Epithelial cell of proximal tubule (primary cell): Measurements from ENCODE around the gene SLC16A5. TPM values are rescaled to one million over a fixed set of nuclear protein-coding genes. Genes with fewer than 3 reads are reported as not detected.

Experiments
- DNase-seq: peaks from one replicate; pipeline ENCODE4 v3.0.0-alpha.2; 2011; ENCODE audit warnings: low read depth
- H3K4me3 ChIP-seq: 2 replicates; pipeline ENCODE4 v1.5.1; 2011; ENCODE audit warnings: low read depth, mild to moderate bottlenecking, low read length
- total RNA-seq: library from RNA; depleted of rRNA; stranded (reverse); fragments of >200 nt; gene quantifications from 2 replicates; pipeline ENCODE4 v1.2.3, GENCODE V29; 2015
- TF ChIP-seq, protein P1 (sequence below): conservative IDR thresholded peaks from 2 replicates; pipeline ENCODE4 v1.5.1; 2012; ENCODE audit warnings: low read depth, mild to moderate bottlenecking, low read length

Gene SLC16A5
- total RNA-seq, 1 donor from 2014 or later = 15.9 TPM

DNA sequence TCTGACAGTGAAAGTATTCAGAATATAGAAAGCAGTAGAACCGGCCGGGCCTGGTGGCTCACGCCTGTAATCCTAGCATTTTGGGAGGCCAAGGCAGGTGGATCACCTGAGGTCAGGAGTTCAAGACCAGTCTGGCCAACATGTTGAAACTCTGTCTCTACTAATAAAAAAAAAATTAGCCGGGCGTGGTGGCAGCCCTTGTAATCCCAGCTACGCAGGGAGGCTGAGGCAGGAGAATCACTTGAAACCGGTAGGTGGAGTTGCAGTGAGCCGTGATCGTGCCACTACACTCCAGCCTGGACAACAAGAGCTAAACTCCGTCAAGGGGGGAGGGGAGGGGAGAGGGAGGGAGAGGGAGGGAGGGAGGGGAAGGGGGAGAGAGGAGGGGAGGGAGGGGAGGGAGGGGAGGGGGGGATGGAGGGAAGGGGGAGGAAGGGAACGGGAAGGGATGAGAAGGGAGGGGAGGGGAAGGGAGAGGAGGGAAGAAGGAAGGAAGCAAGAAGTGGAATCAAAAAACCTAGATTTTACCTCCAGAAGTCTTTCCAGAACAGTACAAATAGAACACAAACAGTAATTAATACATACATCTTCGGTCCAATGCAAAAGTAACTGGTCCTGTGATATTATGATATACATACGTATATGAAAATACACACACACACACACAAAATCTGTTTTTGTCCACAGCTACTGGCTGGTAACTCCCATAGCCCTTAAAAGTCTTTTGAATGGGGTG lies 54.6 kb downstream of the SLC16A5 start:
- TF ChIP-seq, protein P1, sequence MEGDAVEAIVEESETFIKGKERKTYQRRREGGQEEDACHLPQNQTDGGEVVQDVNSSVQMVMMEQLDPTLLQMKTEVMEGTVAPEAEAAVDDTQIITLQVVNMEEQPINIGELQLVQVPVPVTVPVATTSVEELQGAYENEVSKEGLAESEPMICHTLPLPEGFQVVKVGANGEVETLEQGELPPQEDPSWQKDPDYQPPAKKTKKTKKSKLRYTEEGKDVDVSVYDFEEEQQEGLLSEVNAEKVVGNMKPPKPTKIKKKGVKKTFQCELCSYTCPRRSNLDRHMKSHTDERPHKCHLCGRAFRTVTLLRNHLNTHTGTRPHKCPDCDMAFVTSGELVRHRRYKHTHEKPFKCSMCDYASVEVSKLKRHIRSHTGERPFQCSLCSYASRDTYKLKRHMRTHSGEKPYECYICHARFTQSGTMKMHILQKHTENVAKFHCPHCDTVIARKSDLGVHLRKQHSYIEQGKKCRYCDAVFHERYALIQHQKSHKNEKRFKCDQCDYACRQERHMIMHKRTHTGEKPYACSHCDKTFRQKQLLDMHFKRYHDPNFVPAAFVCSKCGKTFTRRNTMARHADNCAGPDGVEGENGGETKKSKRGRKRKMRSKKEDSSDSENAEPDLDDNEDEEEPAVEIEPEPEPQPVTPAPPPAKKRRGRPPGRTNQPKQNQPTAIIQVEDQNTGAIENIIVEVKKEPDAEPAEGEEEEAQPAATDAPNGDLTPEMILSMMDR = no peak
- H3K4me3 ChIP-seq = no peak overlapping the region
- no peak for DNase-seq

DNA sequence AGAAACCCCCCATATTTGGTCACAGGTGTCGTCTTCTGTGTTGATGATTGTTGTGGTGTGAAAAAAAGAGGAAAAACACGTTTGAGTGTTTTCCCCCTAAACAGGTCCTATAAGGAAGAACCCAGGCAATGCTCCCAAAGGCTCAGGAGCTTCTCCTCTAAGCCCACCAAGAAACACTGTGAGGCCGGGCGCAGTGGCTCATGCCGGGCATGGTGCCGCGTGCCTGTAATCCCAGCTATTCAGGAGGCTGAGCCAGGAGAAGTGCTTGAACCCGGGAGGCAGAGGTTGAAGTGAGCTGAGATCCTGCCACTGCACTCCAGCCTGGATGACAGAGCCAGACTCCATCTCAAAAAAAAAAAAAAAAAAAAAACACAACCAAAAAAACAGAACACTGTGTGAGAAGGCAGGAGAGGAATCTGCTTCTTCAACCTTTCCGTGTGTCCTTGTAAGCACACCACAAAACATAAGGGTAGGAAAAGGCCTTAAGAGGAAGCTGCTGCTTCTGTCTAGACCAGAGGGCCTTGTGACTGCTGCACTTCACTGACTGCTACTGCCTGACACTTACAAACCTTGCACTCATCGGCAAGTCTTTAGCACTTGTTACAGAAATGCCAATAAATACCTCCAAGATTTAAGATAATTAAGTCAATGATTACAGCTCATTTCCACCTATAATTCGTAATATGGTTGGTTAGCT lies 57.2 kb downstream of the SLC16A5 start:
- H3K4me3 ChIP-seq = no peak overlapping the region
- DNase-seq = no peak
- TF ChIP-seq, protein P1 = no peak

DNA sequence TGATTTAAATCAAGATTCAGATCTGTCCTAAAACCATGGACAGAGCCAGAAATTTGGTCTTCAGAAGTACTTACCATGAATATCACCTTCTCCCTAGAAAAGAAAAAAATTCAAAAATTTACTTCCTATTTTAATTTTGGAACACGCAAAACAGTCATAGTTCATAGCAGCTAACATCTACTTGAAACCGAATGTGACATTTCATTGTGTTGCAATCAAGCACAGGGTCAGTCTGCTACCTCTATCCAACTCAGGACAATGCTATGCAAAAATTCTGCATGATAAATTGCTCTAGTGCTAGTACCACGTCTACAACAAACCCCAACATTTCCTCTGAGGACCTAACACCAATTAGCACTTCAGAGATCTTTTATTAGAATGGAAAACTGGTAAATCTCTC lies 58.8 kb downstream of the SLC16A5 start:
- TF ChIP-seq, protein P1 = no peak
- no peak overlapping the region for H3K4me3 ChIP-seq
- DNase-seq = no peak

DNA sequence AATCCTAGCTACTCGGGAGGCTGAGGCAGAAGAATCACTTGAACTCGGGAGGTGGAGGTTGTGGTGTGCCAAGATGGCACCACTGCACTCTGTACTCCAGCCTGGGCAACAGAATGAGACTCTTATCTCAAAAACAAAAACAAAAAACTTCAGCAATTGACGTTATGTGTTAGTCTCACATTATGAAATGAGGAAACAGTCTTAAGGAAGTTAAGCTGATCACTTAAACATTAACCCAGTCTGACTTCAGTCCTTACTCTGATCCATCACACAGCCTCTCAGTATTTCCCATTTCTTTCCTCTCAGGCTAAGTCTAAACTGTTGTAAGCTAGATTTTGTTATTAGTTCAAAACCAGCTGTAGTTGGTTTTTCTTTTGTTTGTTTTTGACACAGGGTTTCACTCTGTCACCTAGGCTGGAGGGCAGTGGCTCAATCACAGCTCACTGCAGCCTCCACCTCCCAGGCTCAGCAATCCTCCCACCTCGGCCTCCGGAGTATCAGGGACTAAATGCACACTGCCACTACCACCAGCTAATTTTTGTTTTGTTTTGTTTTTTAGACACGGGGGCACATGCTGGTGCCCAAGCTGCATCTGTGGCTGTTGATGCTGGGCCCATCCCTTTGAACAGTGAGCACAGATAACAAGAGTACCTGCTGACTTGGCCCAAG lies 60.3 kb downstream of the SLC16A5 start:
- DNase-seq = no peak
- TF ChIP-seq, protein P1 = no peak
- H3K4me3 ChIP-seq = no peak overlapping the region

DNA sequence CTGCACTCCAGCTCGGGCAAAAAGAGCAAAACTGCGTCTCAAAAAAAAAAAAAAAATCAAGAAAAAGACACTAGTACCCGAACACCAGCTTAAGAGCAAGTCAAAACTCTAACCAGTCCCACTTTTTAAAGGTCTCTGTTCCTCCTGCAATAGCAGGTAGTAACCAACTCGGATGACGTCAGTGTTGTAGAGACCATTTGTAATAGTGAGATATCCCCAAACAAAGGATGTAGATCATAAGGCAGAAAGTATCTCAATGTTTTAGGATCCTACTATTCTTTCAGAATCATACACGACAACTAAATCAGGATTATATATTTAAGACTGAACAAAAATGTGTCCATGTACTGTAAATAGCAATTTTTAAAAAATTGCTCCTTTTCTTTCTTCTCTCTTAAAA lies 64.2 kb downstream of the SLC16A5 start:
- no peak overlapping the region for H3K4me3 ChIP-seq
- no peak for DNase-seq
- TF ChIP-seq, protein P1 = no peak

DNA sequence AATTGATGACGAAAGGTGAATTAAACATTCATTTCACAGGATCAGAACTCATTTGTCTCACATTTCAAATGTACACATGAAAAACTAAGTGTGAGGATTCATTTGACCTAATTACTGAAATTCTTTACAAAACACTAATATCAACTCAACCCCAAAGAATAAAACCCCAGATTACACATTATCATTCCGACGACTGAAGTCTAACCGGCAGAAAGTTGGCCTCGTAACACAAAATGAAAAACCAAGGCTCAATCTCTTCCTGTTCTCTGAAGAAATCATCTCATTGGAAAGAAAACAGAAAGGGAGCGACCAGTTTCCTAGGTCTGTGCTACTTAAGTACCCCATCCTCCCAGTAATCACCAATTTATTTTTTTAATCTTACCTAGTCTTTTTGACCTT lies 64.8 kb downstream of the SLC16A5 start:
- peak overlapping the region; percentile 97 for H3K4me3 ChIP-seq
- TF ChIP-seq, protein P1 = no peak
- no peak for DNase-seq
